ENCODE results near the gene TMC3.

Gene TMC3

GRCh38 chr15:81297603-81298575, 76.1 kb downstream of the TMC3 start:
- DNase-seq (ENCODE audit: low spot score) = no peak

GRCh38 chr15:81297147-81297572, 76.9 kb downstream of the TMC3 start:
- DNase-seq (ENCODE audit: low spot score) = peak; percentile 89

- no peak for DNase-seq (ENCODE audit: low spot score)
Measured at GRCh38 chr15:81296673-81297072, 77.3 kb downstream of the TMC3 start.

- no peak for DNase-seq (ENCODE audit: low spot score)
Measured at GRCh38 chr15:81296186-81296585, 77.8 kb downstream of the TMC3 start.

GRCh38 chr15:81295486-81296121, 78.4 kb downstream of the TMC3 start:
- no peak for DNase-seq (ENCODE audit: low spot score)

- no peak for DNase-seq (ENCODE audit: low spot score)
Measured at GRCh38 chr15:81294516-81294880, 79.5 kb downstream of the TMC3 start.

GRCh38 chr15:81293728-81294515, 80.1 kb downstream of the TMC3 start:
- DNase-seq (ENCODE audit: low spot score) = no peak

GRCh38 chr15:81292523-81293001, 81.5 kb downstream of the TMC3 start:
- DNase-seq (ENCODE audit: low spot score) = no peak

- no peak for DNase-seq (ENCODE audit: low spot score)
Measured at GRCh38 chr15:81291916-81292522, 82.0 kb downstream of the TMC3 start.

- no peak for DNase-seq (ENCODE audit: low spot score)
Measured at GRCh38 chr15:81289910-81290309, 84.1 kb downstream of the TMC3 start.

- no peak for DNase-seq (ENCODE audit: low spot score)
Measured at GRCh38 chr15:81288616-81289015, 85.4 kb downstream of the TMC3 start.

- DNase-seq (ENCODE audit: low spot score) = no peak
Measured at GRCh38 chr15:81288040-81288439, 86.0 kb downstream of the TMC3 start.

- no peak for DNase-seq (ENCODE audit: low spot score)
Measured at GRCh38 chr15:81286621-81287121, 87.3 kb downstream of the TMC3 start.

GRCh38 chr15:81285461-81285860, 88.6 kb downstream of the TMC3 start:
- no peak for DNase-seq (ENCODE audit: low spot score)

- DNase-seq (ENCODE audit: low spot score) = no peak
Measured at GRCh38 chr15:81284256-81285031, 89.6 kb downstream of the TMC3 start.

GRCh38 chr15:81282911-81283310, 91.1 kb downstream of the TMC3 start:
- DNase-seq (ENCODE audit: low spot score) = no peak

GRCh38 chr15:81282606-81282895, 91.5 kb downstream of the TMC3 start:
- DNase-seq (ENCODE audit: low spot score) = no peak

- no peak for DNase-seq (ENCODE audit: low spot score)
Measured at GRCh38 chr15:81281766-81282605, 92.0 kb downstream of the TMC3 start.

- no peak for DNase-seq (ENCODE audit: low spot score)
Measured at GRCh38 chr15:81281456-81281735, 92.6 kb downstream of the TMC3 start.
